GM21786 (cell line): ENCODE measurements around the gene RGL1.
"Not testable (repeated sequence)": the region's sequence is repeated elsewhere in the genome, so short reads cannot be mapped to it uniquely, and the experiment has no call there.

ENCODE experiments used
- ATAC-seq: cut with Tn5 transposase; IDR thresholded peaks from one replicate; pipeline ENCODE4 v1.9.1; 2021; ENCODE audit not compliant: unreplicated experiment

The RGL1 gene

DNA sequence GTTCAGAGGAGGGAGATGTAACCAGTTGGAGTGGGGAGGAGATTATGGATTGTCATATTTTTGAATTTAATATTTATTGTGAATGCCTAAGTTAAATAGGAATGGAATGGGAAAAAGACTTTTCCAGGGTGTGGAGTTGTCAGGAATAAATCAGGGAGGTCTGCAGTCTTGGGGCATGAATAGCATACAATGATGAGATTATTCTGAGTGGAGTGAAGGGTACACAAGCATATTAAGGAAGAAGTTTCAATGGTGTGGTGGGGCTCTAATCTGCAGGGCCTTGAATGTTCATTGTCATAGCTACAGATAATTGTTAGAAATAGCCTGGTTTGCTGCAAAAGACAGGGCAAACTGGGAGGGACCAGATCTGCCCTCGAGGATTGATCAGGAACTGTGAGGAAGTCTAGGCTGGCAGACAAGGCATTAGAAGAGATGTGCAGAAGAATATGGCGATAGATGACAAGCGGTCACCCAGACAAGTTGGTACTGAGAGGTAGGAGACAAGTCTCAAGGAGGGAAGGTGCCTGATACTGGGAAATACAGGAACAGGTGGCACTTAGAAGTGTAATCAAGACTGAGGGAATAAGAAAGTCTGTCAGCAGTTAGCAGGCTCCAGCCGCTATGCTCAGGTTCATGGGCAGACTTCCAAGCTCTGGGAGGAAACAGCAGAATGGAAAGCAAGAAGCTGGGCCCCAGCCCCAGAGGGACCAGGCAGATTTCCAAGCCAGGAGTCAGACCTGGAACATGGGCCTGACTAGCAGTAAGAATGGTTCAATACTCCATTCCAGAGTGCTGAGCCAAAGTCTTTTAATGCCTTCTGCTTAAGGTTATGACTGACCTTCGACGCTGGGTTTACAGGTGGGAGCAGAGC, 20.9 kb upstream of the RGL1 start:
- ATAC-seq, result no peak

DNA sequence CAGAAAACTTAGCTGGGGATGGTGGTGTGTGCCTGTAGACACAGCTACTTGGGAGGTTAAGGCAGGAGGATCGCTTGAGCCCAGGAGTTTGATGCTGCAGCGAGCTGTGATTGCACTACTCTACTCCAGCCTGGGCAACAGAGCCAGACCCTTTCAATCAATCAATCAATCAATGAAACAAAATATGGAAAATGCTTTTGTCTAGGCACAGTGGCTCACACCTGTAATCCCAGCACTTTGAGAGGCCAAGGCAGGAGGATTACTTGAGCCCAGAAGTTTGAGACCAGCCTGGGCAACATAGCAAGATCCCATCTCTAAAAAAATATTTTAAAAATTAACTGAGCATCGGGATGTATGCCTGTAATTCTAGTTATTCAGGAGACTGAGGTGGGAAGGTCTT, 19.0 kb upstream of the RGL1 start:
- not testable (repeated sequence) for ATAC-seq

DNA sequence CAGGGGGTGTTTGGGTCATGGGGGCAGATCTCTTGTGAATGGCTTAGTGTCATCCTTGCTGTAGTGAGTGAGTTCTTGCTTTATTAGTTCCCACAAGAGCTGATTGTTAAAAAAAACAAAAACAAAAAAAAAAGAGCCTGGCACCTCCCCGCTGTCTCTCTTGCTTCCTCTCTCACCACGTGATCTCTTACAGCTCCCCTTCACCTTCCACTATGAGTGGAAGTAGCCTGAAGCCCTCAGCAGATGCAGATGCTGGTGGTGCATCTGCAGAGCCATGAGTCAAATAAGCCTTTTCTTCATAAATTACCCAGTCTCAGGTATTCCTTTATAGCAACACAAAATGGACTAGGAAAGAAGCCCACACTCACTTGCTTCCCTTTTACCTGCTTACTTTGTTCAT, 17.2 kb upstream of the RGL1 start:
- ATAC-seq, result no peak

DNA sequence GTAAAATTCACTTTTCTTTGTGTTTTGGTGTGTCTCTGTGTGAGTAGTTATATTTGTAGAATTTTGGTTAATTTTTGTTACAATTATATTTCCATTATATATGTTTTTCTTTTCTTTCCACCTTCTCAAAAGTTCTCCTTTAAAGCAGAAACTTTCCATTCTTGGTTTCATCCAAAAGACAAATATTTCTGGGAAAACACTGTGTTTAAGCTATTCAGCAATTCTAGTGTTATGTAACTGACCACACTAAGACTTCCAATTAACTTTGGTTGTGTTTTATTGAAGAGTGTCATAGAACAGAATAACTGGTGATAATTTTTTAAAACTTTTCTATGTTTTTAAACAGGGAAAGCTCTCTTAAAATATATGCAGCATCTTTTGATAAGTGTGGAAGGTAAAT, 13.6 kb upstream of the RGL1 start:
- ATAC-seq, result no peak

DNA sequence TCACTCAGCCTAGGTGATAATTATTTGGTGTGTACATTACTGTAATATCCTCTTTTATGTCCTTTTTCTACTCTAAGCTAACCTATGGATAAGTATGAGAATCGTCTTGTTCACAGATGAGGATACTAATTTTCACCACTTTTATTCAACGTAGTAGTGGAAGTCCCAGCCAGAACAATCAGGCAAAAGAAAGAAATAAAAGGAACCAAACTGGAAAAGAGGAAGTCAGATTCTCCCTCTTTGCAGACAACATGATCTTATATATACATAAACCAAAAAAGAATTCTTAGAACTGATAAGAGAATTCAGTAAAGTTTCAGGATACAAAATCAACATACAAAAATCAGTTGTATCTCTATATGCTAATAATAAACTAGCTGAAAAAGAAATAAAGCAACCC, 12.6 kb upstream of the RGL1 start:
- ATAC-seq, result no peak

DNA sequence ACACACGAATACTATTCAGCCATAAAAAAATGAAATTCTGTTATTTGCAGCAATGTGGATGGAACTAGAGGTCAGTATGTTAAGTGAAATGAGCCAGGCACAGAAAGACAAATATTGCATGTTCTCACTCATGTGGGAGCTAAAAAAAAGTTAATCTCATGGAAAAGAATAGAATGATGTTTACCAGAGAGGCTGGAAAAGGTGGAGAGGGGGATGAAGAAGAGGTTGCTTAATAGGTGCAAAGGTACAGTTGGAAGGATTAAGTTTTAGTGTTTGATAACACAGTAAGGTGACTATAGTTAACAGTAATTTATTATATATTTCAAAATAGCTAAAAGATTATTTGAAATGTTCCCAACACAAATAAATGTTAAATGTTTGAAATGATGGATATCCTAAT, 10.8 kb upstream of the RGL1 start:
- ATAC-seq, result no peak

DNA sequence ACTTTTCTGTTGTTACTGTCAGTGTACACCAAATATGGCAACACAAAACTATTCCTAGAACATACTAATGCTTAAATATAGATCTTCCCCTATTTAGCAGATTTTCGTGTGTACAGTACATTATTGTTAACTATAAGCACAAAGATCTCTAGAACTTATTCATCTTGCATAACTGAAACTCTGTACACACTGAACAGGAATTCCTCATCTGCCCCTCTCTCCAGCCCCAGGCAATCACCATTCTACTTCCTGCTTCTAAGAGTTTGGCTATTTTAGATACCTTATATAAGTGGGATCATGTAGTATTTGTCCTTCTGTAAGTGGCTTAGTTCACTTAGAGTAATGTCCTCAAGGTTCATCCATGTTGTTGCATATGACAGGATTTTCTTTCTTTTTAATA, 4.5 kb upstream of the RGL1 start:
- ATAC-seq, result no peak

DNA sequence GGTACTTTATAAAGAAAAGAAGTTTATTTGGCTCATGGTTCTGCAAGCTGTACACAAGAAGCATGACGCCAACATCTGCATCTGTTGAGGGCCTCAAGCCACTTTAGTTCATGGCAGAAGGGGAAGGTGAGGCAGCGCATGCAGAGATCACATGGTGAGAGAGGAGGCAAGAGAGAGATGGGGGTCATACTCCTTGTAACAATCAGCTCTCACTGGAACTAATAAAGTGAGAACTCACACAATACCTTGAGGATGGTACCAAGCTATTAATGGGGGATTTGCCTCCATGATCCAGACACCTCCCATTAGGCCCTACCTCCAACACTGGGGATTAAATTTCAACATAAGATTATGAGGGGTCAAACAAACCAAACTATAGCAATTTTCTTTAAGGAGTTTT, 3.3 kb upstream of the RGL1 start:
- ATAC-seq, result no peak

DNA sequence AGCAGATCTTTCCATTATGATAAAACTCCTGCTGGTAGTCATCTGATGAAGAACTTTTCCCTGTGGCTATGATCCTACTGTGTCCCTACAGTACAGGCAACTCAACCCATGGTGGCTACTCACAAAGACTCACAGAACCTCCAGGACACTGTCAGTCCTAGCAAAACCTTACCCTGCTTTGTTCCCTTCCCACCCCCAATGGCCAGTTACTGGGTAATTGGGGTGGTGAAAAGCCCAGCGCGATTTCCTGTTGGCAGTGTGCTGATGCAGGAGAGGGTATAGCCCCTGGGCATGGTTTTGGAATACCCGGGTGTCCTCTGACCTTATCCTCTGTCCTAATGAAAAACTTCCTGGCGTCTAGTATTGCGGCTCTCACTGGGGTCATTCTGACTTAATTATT, 533 bp upstream of the RGL1 start:
- no peak for ATAC-seq

DNA sequence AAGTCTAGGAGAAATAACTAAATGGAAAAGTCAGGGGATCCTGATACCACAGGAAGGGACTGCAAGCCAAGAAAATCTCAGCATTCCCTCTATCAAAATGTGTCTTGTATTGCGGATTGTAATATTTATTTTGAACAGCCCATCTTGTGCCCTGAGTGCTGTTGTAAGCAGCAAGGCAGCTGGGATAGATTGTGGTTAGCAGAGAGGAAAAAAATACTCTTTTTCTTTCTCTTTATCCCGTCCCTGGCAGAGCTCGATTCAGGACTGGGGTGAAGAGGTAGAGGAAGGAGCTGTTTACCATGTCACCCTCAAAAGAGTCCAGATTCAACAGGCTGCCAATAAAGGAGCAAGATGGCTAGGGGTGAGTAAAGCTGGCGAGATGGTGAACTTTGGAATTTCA, 1.2 kb downstream of the RGL1 start:
- ATAC-seq, result no peak

DNA sequence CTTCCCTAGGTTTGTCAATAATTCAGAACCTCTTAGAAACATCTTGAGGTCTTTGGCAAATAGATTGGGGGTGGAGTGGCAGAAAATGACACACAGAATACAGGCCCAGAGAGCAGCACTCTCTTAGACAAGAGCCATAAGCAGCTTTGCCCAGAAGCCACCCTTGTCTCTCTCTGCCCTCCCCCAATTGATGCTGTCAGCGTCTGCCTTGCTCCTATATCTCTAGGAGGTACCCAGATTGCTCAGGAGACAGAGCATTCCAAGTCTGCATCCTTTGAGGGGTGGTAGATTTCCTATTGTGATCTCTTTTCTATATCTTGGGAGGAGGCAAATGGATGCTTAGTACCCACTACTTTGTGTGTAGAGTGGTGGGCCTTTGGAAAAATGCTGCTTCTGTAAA, 1.8 kb downstream of the RGL1 start:
- ATAC-seq, result no peak

DNA sequence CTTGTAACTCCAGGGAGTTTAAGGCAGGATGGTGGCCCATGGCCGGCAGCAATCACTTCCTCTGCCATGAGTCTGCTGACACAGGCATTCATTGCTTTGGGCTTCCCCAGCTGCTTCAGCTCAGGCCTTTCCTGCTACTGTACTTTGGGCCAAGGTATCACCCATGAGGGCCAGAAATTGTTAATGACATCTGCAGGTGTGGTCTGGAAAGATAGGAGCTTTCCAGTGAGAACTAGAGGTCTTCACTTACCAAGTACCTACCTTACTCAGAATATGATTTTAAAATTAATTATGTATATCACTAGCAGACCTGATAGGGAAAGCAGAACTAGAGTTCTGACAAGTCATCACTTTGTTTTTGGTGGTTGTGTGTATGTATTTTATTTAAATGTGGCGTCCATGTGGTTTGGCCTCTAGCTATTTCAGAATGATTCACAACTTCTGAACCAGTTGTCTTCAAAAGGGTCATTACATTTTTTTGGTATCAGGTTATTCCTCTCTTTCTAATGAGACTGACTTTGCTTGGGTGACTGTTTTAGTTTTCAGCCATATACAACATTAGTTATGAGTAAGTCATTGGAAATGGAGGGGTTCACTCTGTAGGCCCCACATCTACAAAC, 2.7 kb downstream of the RGL1 start:
- ATAC-seq, result peak; percentile 67

DNA sequence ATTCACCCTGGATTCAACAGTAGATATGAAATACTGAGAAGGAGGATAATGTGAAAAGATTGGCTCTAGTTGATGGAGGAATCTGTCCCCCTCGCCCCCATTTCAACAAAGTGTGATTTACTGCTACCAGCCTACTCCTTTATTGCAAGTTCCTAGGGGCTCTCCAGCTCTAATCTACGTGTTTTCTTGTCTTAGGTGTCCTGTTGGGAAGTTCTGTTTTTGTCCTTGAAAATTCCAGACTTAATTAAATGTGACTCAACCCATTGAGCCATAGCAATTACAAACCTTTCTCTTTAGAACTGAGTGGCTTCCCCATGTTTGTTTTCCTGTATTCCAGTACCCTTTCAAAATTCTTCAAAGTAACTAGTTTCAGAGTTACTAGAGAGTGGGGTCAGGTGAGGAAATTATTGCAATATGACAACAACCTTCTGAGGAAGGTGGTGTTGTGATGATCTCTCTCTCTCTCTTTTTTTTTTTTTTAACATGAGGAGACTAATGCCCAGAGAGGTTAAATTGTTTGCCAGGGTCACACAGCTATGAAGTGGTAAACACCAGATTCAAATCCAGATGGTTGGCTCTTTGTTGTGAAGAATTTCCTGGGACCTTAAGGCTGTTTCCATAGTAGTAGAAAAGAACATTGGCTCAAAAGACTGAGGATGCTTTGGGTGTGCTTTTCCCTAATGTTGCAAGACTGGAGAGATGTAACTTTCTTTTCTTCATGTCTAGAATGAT, 3.5 kb downstream of the RGL1 start:
- ATAC-seq, result no peak

DNA sequence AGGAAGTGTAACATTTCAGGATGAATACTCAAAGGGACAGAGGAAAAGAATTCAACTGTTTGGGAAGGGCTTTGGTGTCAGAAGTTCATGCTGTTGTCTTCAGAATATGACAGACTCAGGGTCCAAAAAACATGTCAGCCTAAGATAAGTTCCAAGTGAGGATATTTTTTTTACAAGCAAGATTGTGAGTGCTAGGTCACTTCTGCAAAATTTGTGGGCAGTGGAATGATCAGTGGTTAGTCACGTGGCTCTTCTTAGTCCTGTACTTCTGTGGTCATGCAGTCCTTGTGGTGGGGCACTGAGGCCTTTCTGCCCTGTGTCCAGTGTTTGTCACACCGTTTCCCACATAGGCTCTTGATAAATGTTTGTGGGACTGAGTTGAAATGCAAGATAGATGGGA, 5.2 kb downstream of the RGL1 start:
- ATAC-seq, result no peak

DNA sequence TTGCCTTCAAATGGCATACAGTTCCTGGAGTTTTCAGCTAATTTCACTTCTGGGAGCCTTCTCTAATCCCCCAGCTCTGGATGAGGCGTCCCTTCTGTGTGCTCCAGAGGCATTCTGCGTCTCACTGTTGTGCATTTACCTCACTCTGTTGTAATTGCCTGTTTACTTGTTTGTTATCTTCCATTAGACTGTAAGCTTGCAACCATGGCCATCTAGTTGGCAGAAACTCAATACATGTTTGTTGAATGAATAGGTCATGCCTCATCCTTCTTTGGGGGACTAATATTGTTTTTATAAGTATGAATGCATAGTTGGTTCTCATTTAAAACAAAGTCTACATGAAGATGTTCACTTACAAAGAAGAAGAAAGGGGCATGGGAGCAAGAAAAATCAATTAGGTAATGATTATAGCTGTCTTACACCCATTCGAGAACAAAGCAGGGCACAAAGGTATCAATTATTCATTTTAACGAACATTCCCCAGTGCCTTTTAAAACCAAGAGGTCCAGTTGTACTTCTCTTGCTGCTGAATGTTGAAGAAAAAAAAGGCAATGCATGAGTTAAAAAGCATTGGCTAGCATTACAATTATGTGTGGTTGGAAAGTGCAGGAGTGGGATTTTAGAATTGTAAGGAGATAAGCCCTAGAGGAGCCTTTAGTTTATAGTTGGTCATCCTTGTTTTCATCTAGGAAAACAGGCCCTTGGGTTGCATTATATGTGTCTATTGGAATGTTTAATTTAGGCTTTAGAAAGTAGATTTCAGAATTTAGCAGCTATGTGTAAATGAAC, 6.0 kb downstream of the RGL1 start:
- ATAC-seq, result no peak

DNA sequence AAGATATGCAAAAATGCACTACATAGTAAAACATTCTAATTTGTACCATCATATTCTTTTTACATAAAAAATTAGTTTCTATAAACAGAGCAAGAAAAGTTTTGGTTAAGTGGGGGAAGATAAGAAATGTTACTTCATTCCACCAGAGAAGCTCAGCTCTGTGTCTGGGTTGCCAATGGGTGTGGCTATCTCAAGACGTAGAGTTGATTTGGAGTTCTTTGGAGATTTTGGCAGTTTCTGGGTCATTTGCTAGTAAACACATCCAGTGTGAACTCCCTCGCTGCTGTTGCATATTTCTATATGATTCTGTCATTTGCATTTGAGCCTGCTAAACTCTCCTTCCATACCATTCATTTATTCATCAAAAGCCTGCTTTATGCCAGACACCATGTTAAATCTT, 7.2 kb downstream of the RGL1 start:
- no peak for ATAC-seq

DNA sequence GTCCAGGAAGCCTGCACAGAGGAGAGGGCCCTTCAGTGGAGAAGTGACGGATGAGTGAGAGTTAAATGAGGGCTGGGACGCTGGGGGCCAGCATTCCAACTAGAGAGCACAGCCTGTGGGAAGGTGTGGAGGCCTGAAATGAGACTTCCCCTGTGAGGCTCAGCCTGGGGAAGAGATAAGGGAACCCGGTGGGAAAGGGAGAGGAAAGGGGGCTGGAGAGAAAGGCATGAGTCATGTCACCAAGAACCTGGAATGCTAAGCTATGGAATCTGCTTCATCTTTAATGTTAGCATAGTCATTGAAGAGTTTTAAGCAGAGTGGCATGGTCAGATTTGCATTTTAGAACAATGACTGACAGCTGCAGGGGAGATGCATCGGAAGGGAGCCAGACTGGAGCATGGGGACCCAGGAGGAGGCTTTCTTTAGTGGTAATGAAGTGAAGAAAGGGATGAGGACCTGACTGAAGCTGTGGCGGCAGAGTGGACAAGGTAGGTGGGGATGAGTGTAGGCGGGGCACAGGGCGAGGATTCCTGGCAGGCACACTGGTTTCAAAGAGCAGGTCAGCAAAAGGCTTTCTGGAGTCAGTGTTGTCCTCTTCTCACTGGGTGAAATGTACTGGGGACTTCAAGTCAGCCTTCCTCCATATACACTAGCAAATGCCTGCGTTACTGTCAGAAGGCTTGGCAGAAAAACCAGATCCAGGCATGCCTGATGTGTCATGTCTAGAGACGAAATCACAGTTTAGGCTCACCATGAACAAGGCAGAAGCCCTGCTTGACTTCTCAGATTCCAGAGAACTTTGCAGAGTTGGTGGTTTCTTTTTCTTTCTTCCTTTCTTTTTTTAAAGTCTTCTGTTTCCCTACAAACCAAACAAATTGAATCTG, 8.0 kb downstream of the RGL1 start:
- ATAC-seq, result no peak

DNA sequence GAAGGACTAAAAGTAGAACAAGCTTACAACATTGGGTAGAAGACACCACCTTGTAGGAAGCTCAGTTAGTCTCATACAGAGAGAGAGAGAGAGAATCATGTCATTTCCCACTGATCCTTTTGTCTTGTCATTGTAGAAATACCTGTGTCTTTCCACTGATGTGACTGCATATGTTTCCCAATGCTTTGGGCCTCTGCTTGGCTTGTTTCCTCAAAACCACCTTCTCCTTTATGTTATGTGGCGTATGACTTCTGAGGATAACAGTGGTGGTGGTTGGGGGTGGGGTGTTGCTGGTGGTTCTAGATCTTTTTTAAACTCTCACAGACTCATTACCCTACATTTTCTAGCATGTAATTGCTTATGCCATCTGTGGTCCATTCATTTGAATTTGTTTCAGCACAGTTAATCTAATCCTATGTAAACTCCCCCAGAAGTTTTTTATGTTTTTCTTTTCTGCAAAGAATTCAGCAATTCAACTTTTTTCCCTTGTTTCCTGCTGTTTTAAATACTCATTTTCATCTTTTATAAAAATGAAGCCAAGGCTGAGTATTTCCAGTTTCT, 9.3 kb downstream of the RGL1 start:
- no peak for ATAC-seq

DNA sequence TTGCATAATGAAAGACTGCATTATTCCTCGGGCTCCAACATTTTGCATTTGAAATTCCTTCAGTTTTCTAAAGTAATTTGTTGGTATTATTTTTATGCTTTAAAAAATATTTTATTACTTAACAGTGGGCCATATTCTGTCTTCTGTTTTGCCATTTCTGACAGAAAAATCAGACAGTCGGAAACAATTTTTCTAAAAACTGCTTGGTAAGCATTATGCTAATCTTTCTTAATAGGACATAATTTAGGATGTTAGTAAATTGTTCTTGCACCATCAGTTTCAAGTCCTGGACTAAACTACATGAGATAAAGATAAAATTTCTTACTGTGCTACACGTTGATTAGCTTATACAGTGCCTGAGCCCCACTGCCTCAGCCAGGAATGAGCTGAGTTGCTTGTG, 11.2 kb downstream of the RGL1 start:
- no peak for ATAC-seq
